Renal pelvis (tissue), 4 donors: ENCODE results near the gene SPOCK1. TPM values are rescaled to one million over a fixed set of nuclear protein-coding genes. Genes with fewer than 3 reads are reported as not detected.
A peak's percentile ranks its signal among the peaks of the same experiment; 100 is the strongest.

Experiments used
- DNase-seq: peaks from one replicate; pipeline ENCODE4 v3.0.0-alpha.2; 2013
- polyA plus RNA-seq, 3 donors: library from polyadenylated mRNA; unstranded; fragments of 120-200 nt; gene quantifications; one replicate each; pipeline ENCODE4 v1.2.1, GENCODE V29; 2013; ENCODE audit not compliant: insufficient read length in 3 of 3

SPOCK1 gene
- polyA plus RNA-seq, 3 donors = 4.5 to 9.5 (median 9.2) TPM

DNA sequence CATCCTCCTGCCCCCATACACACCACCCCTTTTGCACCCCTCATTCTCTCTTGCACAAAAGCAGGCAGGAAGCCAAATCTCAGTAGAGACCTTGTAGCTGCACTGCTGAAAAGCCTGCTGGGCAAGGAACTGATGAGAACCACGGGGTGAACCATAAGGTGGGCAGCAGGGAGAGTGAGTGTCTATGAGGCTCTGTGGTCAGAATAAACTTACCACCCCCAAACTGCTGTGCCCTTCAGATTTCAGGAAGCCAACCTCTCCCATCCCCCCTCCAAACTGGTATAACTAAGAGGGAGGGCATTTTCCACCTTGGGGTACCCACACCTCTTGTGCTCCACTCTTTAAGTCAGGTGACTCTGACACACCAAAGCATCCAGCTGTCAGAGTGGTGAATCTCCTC, 471.4 kb downstream of the SPOCK1 start:
- no peak for DNase-seq

DNA sequence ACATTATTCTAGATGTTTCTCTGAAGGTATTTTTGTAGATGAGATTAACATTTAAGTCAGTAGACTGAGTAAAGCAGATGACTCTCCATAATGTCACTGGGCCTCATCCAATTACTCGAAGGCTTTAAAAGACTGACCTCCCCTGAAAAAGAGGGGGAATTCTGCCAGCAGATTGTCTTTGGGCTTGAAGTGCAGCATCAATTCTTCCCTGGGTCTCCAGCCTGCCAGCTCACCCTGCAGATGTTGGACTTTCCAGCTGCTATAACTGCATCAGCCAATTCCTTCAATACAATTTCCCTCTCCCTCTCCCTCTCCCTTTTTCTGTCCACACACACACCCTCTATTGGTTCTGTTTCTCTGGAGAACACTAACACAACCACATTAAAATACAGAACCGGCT, 472.8 kb downstream of the SPOCK1 start:
- DNase-seq = no peak

DNA sequence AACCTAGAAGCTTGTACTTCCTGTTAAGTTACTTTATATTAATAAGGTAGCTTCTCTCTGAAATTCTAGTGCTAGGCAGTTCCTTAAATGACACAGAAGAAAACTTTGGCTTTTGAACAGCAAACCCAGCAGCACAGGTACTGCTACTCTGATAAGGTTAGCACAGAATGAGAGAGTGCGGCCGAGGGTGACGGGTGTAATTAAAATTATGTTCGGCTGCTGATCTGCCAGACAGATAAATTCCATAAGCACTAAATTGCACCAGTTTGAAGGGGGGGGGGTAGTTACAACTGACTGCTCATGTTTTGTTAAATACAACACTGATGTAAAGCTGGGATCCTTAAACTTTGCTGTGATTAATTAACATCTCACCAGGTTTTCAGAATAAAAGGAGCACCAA, 475.1 kb downstream of the SPOCK1 start:
- DNase-seq = peak; percentile 35

DNA sequence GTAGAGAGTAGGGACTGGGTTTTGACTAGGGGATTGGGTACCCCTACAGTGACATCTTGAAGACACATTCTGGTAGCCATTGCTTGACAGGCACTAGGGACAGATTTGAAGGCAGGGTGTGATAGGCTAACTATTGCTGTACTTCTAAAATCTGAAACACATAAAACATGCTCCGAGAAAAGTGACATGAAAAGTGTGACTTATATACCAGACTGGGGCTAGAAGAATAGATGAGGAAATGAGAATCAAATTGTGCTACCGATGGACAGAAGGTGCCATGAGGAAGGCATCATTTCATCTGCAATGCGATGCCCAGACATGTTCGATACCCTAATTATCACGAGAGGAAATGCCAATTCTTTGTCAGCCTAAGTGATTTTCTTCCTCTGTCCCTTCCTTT, 475.8 kb downstream of the SPOCK1 start:
- no peak for DNase-seq

DNA sequence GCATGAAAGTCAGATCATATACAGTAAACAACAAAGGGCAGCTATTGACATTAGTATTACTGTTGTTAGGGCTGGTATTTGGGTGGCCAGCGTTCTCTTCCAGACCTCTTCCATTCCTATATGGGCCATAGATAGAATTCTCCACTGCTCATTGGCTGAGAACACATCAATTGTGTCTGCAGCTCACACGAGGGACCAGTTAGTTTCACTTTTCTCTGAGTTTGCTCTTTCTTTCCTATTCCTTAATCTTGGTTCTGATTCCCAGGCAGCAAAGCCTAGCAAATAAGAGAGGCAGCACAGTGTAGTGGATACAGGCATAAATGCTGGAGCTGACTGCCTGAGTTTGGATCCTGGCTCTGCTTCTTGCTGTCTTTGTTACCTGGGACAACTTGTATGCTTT, 476.4 kb downstream of the SPOCK1 start:
- no peak for DNase-seq

DNA sequence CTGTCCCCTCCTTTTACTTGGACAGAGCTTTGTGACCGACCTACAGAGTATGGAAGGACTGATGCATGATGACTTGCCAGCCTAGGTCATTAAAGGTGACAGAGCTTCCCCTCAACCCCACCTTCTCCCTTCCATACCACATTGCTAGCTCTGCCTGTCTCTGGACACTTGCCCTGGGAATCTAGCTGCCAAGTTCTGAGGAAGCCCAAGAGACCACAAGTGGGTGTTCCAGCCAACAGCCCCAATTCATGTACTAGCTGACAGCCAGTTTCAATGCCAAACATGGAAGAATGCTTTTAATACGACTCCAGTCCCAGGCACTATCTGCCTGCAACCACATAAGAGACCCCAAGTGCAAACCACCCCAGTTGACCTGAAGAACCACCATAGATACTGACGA, 477.1 kb downstream of the SPOCK1 start:
- DNase-seq = no peak

DNA sequence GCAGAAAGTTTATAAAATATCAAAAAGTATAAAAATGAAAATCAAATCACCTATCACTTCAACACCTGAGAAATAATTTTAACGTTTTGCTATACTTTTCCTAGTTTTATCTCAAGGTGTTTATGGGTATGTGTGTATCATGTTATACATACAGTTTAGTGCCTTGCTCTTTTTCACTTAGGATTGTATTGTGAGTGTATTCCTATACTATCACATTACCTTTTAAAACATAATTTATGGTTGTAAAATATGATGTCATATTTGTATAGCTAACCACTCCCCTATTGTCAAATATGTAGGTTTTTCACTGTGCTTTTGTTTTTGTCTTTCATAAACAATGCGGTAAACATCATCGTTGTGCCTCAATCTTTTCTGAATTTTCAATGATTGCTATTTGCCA, 479.9 kb downstream of the SPOCK1 start:
- no peak for DNase-seq

DNA sequence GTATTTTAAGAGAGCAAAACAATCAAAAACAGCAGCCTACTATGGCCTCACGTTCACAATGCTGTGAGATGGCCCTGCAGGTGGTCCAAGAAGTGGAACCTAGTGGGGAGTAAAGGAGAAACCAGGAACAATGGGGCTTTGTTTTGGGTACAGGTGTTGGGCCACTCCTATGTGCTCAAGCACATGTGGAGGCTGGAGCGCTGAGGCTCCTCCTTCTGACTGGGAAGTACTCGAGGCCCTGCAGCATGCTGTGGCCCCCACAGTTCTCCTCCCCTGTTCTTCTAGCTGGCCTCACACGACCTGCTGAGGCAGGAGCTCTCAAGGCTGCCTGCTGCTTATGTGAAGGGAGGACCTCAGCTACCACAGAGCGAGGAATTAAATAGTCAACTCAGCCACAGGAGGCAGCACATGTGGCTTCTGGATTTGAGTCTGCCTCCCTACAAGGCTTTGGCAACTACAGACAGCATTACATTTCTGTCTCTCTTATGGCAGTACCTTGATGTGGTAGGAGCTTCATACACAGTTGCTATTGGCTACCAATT, 482.3 kb downstream of the SPOCK1 start:
- no peak for DNase-seq

DNA sequence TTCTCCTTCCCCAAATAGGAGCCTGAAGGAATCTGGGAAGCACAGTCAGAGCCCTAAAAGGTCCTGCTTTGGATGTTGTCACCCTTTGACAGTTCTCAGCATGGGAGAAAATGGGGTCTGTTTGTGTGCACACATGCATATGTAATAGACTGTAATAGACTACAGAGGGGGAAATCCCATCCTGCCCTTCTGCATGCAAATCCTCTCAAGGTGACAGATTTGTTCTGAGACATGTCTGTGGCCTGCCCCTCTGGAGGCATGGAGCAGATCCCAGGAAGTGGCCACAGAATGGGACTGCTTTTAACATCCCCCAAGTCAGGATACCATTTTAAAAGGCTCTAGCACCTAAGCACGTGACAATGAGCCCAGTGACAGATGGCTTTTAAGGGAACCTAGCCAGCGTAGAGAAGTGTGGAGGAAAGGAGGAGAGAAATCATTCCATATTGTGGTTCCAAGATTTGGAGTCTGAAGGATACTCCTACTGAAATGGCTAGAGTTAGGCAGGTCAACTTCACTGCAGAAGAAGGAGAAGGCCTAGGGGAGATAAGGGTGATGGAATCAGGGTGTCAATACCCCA, 483.5 kb downstream of the SPOCK1 start:
- DNase-seq = no peak

DNA sequence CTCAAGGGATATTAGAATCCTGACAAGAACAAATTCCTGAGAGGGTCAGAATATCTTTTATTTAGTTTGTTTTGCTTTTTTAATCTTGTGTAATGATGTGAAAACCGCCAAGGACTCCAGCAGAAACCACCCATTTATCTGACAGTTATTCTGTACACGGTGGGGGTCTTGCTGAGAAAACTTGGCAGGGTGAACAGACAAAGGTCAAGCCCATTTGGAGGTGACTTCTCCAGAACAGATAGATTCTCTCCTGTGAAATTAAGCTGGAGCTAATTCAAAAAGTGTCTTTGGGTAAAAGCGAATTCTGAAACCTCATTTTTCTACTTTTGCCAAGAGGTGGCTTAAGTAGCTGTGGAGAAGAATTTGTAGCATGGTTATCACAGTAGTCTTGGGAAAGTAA, 484.4 kb downstream of the SPOCK1 start:
- no peak for DNase-seq

DNA sequence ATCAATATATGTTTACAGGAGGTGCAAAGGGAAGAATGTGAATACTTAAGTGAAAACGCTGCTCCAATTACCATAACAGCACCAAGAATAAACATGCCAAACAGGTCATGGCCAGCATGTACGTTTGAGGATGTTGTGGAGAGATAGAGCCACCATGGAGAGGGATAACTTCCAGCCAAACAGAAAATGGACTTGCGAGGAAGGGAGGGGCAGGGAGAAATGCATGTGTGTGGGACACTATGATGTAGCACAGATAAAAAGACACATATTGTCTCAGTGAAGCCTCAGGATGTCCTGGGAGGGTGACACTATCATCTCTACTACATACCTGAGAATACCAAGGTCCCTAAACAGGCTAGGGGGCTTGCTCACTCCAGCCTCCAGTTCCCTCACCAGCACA, 488.9 kb downstream of the SPOCK1 start:
- DNase-seq = no peak

DNA sequence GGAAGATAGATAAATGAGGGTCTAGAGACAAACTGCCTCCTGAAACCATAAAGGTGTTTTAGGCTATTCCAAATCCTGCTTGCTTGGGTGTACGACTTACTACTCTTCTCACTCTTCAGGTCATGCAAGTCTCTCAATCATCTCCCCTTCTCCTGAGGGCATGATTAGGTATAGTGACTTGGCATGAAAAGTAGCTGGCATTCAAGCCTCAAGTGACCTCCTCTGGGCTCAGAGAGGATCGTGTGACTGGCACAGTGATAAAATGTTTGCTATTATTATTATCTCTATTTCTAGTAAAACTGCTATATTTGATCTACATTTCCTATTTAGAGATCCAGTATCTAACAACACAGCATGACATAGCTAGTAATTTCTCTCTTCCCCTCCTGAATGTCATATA, 494.8 kb downstream of the SPOCK1 start:
- no peak for DNase-seq

DNA sequence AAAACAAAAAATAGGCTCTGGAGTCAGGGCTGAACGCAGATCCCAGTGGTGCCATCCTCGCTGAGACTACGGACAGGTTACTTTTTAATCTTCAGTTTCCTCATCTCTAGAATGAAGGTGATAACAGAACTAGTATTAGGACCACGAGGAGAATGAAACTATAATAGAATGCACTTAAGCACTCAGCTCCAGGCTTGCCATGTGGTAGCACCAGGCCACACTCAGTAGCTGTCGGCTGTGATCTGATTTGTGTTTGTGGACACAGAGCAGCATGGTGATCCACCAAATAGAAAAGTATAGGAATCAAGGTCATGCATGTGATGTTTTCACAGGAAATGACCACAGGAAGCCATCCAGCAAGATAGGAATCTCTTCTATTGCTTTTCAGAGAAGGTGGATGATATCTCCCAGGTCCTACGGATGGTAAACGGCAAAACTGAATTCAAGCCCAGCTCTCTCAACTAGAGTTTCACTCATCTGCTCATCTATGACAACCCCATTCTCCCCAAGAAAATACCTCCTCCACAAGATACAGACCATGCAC, 498.0 kb downstream of the SPOCK1 start:
- DNase-seq = no peak

DNA sequence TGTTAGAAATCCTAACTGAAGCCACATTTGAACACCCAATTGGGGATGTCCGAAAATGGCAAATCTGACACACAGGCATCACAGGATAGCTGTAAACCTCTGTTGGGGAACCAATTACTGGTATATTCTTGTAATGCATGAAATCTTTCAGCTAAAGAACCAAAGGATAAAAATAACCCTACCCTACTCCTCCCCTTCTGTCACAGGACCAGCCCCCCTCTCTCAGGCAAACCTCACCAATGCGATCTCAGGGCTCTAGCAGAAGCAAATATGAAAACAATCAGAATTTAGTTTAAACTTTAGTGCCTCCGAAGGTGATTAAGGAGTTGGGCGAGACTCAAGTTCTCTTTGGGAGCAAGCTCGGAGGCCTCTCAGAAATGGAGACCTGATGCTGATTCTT, 499.3 kb downstream of the SPOCK1 start:
- DNase-seq = no peak

DNA sequence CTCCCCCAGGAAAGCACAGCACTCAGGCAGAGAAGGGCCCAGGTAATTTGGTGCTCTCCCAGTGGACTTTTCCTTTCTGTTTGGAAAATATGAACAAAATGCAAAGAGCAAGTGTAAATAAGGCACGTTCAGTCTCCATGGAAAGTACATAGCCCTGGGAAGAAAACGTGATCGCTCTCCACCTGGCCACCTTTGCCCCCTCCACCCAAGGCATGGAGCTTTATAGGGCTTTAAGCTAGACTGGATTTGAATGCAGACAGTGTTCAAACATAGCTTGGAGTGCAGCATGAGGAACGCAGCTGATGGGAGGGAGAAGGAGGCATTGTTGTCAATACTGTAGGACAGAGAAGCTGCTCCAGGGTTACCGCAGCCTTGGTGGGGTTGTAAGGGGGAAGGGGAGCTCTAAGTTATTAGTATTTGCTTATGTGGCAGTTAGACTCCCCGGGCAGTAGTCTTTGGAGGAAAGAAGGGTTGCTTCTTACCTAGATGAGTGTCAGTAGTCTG, 500.2 kb downstream of the SPOCK1 start:
- no peak for DNase-seq

DNA sequence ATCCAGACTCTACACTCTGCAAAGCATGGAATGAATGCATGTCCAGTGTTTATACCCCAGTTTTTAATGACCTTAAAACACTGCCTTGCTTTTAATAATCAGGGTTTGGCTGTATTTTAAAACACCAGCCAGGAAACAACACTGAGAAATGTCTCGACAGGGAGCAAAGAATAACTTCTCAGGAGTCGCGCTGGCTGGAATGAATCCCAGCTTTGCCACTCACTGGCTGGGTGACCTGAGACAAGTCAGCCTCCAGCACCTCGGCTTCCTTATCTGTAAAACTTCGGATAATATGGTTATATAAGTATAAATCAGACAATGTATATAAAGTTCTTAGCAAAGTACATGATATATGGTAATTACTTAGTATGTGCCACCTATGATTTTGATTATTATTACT, 505.0 kb downstream of the SPOCK1 start:
- DNase-seq = no peak

DNA sequence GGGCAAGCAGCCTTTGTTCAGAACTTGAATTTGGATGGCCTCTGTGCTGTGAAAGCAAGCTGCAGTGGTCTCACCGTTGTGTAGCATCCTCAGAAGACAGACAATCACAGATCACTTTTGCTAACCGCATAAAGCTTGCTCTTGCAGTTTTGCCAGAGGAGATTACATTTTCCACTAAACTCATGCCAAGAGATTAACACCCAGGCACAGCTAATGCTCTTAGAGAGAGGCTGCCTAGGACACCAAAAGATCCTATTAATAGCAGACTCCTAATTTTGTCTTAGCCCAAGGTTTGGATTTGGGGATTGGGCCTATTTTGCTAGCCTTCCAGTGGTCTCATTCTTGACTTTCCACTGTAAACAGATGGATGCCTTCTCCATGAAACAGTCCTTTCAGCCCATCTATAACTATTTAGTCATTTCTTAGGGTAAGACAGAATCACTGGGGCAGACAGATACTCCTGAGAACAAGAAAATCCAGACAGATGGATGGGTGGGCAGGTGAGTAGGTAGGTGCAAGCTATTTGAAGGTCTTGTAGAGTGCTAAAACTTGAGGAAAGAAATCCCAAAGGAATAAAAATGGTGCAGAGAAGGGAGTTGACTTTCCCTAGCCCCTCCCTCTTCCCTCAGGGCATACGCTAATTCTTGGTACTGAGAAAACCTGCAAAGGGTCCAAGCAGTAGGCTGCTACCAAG, 506.2 kb downstream of the SPOCK1 start:
- no peak for DNase-seq

DNA sequence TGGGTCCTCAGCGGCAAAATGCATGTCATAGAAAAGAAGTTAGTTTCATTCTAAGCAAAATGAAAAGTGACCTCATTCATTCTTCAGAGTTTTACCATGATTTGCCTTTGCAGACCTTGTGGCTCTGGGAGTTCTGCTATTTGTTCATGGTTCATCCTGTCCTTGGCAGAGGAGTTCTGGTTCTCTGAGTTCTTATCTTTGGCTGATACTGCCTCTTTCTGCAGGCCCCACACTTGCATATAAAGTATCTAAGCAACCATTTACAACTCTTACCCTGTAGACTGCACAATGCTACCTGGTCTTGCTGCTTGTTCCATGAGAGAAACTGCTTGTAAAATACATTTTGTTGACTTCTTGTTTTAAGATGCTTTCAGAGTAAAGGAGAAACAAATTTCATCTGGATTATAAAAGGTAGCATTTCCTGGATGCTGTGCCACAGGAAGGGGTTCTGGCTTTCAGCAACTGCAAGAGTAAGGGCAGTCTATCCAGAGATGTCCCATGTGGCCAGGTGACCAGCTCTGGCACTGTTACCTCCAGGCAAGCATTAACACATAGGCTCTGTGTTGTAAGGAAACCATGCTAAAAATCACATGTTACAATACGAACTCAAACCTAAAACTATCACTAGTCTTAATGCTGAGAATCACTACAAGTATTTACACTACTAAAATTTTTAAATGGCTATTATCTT, 513.2 kb downstream of the SPOCK1 start:
- DNase-seq = no peak

DNA sequence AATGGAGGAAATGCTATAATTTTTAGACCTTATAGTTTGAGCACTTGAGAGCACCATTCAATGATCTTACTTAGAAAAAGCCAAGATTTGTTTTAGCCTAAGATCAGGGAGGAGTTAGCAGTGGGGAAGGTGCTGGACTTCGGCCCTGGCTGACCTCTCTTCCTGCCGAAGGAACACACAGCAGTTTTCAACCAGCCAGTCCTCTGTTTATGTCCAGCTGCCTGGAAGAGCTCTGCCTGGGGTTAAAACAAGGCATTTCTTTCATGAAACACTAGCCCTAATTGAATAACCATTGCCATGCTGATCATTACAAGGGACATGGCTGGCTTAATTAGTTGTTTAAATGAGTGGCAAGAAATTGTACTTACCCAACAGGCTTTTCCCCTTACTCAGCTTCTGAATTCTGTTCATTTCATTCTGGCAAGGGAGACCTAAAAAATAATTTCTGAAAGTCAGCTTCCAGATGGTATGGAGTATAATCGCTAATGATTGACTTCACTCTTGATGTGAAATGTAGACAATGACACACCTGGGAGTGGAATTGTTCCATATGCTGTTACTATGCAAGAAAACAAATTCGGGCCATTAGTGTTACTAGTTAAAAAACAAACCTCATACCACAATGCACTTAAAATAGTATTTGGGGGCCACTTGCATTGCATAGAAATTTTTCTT, 514.2 kb downstream of the SPOCK1 start:
- DNase-seq = no peak

DNA sequence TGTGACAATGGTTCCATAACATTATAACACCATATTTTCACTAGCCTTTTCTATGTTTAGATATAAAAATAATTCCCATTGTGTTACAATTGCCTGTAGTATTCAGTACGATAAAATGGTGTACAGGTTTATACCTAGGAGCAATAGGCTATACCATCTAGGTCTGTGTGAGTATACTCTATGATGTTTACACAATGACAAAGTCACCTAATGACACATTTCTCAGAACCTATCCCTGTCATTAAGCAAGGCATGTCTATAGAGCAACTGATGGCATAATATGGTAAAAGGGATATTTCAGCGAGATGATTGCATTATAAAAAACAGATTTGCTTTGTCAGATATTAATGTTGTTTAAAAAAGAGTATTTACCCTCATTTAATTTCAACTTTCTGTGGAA, 517.2 kb downstream of the SPOCK1 start:
- DNase-seq = no peak

DNA sequence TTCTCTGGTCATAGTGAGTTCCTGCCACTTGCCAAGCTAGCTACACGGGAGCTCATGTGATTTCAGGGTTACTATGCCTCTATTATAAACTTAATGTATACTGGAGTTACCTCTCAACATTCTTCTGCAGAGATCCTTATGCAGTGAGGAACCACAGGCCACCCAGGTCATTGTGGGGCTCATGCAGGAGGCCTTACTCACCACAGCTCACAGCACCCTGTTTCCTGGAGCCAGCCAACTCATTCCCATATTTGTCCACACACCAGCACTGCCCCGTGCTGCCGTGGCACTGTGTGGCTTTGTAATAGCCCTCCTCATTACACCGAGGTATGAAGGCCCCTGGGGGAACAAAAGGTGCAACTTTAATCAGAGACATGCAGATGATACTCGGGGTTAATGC, 520.0 kb downstream of the SPOCK1 start:
- no peak for DNase-seq

DNA sequence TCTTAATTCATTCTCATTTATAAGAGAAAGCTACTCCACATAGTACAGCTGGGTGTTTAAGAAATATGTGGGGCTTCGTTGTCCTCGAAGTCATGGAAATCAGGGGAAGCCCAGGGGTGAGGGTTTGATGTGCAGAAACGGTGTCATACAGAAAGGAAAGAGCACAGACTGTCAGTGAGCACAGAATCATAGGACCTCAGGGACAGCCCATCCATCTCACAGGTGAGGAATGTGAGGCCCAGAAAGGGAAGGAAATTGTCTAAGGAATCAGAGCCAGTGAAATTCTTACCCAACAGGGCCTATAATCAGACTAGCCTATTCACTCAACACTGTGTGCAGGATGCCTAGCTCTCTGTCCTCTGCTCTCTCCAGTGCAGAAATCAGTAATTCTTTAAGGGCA, 535.6 kb downstream of the SPOCK1 start:
- DNase-seq = no peak
